Measurements from ENCODE around the gene SLC13A2. TPM values are rescaled to one million over a fixed set of nuclear protein-coding genes. Genes with fewer than 3 reads are reported as not detected.

Gene SLC13A2
- total RNA-seq, 2 donors from 2014 or later: not detected

DNA sequence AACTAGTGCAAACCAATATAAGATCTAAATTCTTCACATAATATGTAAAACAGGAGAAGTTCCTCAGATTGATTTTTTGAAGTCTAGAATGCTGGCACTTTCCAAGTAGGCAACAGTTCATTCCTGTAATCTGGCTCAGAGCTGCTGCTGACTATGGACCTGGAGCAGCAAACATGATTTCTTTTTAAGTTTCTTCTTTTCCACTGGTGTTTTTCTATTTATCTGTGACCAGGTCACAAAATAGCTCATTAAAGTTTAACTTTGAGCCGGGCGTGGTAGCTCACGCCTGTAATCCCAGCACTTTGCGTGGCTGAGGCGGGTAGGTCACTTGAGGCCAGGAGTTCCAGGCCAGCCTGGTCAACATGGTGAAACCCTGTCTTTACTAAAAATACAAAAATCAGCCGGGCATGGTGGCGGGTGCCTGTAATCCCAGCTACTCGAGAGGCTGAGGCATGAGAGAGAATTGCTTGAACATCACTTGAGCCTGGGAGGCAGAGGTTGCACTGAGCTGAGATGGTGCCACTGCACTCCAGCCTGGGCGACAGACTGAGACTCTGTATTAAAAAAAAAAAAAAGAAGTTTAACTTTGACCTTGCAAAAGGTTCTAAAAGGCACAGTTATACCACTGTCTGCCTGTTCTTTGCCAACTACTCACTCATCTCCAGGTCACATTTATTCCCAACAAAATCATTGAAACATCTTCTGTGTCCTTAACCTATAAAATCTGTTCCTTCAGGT is 29.4 kb upstream of the SLC13A2 start:
- H3K4me3 Mint-ChIP-seq: no peak overlapping the region

DNA sequence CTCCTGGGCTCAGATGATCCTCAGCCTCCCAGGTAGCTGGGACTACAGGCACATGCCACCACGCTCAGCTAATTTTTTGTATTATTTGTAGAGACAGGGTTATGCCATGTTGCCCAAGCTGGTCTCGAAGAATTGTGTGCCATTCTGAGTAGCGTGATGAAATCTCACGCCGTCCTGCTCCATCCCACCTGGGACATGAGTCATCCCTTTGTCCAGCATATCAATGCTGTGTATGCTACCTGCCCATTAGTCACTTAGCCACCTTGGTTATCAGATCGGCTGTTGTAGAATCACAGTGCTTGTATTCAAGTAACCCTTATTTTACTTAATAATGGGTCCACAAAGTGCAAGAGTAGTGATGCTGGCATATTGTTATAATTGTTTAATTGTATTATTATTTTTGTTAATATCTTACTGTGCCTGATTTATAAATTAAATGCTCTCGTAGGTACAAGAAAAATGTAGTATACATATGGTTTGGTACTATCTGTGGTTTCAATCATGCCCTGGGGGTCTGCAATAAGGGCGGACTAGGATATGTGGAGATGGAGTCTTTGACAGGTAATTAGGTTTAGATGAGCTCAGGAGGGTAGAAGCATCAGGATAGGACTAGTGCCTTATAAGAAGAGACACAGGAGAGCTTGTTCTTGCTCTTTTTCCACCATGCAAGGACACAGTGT is 26.6 kb upstream of the SLC13A2 start:
- H3K9me3 Mint-ChIP-seq: peaks cover 2% of the 10 kb centered on the region
- TF ChIP-seq, protein P1, sequence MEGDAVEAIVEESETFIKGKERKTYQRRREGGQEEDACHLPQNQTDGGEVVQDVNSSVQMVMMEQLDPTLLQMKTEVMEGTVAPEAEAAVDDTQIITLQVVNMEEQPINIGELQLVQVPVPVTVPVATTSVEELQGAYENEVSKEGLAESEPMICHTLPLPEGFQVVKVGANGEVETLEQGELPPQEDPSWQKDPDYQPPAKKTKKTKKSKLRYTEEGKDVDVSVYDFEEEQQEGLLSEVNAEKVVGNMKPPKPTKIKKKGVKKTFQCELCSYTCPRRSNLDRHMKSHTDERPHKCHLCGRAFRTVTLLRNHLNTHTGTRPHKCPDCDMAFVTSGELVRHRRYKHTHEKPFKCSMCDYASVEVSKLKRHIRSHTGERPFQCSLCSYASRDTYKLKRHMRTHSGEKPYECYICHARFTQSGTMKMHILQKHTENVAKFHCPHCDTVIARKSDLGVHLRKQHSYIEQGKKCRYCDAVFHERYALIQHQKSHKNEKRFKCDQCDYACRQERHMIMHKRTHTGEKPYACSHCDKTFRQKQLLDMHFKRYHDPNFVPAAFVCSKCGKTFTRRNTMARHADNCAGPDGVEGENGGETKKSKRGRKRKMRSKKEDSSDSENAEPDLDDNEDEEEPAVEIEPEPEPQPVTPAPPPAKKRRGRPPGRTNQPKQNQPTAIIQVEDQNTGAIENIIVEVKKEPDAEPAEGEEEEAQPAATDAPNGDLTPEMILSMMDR (conservative IDR thresholded peaks at IDR 0.05): no peak
- peaks cover 43% of the 10 kb centered on the region for H3K27me3 Mint-ChIP-seq (ENCODE audit: insufficient read depth)
- DNase-seq: no peak
- H3K9me3 ChIP-seq (ENCODE audit: control insufficient read depth, low read length): no peaks in the 10 kb centered on the region
- H3K4me3 ChIP-seq (ENCODE audit: low read length): no peak overlapping the region
- 93 to 100% methylated on average over 6 to 8 of the region's 8 CpGs for WGBS, 2 experiments (ENCODE audit: insufficient coverage in 1 of 2, insufficient read length in 1 of 2)
- no peaks in the 10 kb centered on the region for H3K36me3 Mint-ChIP-seq (ENCODE audit: low read depth)
- H3K36me3 ChIP-seq (ENCODE audit: control insufficient read depth, insufficient read depth, low read length): no peaks in the 10 kb centered on the region
- no peak overlapping the region for H3K27ac ChIP-seq (ENCODE audit: low read depth, low read length)
- H3K9ac ChIP-seq (ENCODE audit: extremely low read depth, low read length, poor library complexity, severe bottlenecking): no peak overlapping the region
- no peaks in the 10 kb centered on the region for H3K4me1 ChIP-seq (ENCODE audit: control insufficient read depth, insufficient read depth, low read length)
- H3K4me3 Mint-ChIP-seq: no peak overlapping the region
- no peaks in the 10 kb centered on the region for H3K4me1 Mint-ChIP-seq
- no peak overlapping the region for H3K27ac Mint-ChIP-seq
- H3K27me3 ChIP-seq (ENCODE audit: control insufficient read depth, insufficient read depth, low read length, poor library complexity, severe bottlenecking): no peaks in the 10 kb centered on the region

More for the DNA sequence above, 29.4 kb upstream of the SLC13A2 start:
- Histone ChIP-seq H3K9me3 (ENCODE audit: control insufficient read depth, low read length) (no peaks in the 10 kb centered on the region), H3K36me3 (ENCODE audit: control insufficient read depth, insufficient read depth, low read length) (no peaks in the 10 kb centered on the region), H3K27me3 (ENCODE audit: control insufficient read depth, insufficient read depth, low read length, poor library complexity, severe bottlenecking) (peaks cover 4% of the 10 kb centered on the region), H3K4me3 (ENCODE audit: low read length) (no peak overlapping the region), H3K27ac (ENCODE audit: low read depth, low read length) (no peak overlapping the region), H3K9ac (ENCODE audit: extremely low read depth, low read length, poor library complexity, severe bottlenecking) (no peak overlapping the region), H3K4me1 (ENCODE audit: control insufficient read depth, insufficient read depth, low read length) (no peaks in the 10 kb centered on the region)
- 91 to 92% methylated on average over 9 of the region's 9 CpGs for WGBS, 2 experiments (ENCODE audit: insufficient coverage in 1 of 2, insufficient read length in 1 of 2)
- H3K36me3 Mint-ChIP-seq (ENCODE audit: low read depth): no peaks in the 10 kb centered on the region
- H3K4me1 Mint-ChIP-seq: no peaks in the 10 kb centered on the region
- no peaks in the 10 kb centered on the region for H3K9me3 Mint-ChIP-seq
- TF ChIP-seq, protein P1 (conservative IDR thresholded peaks at IDR 0.05): no peak
- peaks cover 32% of the 10 kb centered on the region for H3K27me3 Mint-ChIP-seq (ENCODE audit: insufficient read depth)
- no peak overlapping the region for H3K27ac Mint-ChIP-seq
- no peak for DNase-seq

GRCh38 chr17:28447396-28447760 is 26.1 kb upstream of the SLC13A2 start:
- 83 to 100% methylated on average over 1 to 5 of the region's 5 CpGs for WGBS, 2 experiments (ENCODE audit: insufficient coverage in 1 of 2, insufficient read length in 1 of 2)
- Mint-ChIP-seq H3K36me3 (ENCODE audit: low read depth) (no peaks in the 10 kb centered on the region), H3K27ac (no peak overlapping the region), H3K4me1 (no peaks in the 10 kb centered on the region), H3K27me3 (ENCODE audit: insufficient read depth) (peaks cover 44% of the 10 kb centered on the region), H3K4me3 (no peak overlapping the region), H3K9me3 (peaks cover 3% of the 10 kb centered on the region)
- H3K4me3 ChIP-seq (ENCODE audit: low read length): no peak overlapping the region
- DNase-seq: no peak
- H3K9me3 ChIP-seq (ENCODE audit: control insufficient read depth, low read length): peaks cover 1% of the 10 kb centered on the region
- H3K36me3 ChIP-seq (ENCODE audit: control insufficient read depth, insufficient read depth, low read length): no peaks in the 10 kb centered on the region
- no peaks in the 10 kb centered on the region for H3K27me3 ChIP-seq (ENCODE audit: control insufficient read depth, insufficient read depth, low read length, poor library complexity, severe bottlenecking)
- TF ChIP-seq, protein P1 (conservative IDR thresholded peaks at IDR 0.05): no peak
- no peak overlapping the region for H3K9ac ChIP-seq (ENCODE audit: extremely low read depth, low read length, poor library complexity, severe bottlenecking)
- H3K27ac ChIP-seq (ENCODE audit: low read depth, low read length): no peak overlapping the region
- no peaks in the 10 kb centered on the region for H3K4me1 ChIP-seq (ENCODE audit: control insufficient read depth, insufficient read depth, low read length)

Data from endodermal cell (in vitro differentiated cells).